Endometrial microvascular endothelial cells (primary cell): Measurements from ENCODE around the gene ODF2L. TPM values are rescaled to one million over a fixed set of nuclear protein-coding genes. Genes with fewer than 3 reads are reported as not detected.
"Not testable (repeated sequence)": the region's sequence is repeated elsewhere in the genome, so short reads cannot be mapped to it uniquely, and the experiment has no call there.

Experiments used
- in situ Hi-C: cut with HindIII; loops from 2 replicates; pipeline ENCODE4 v1.10.0; 2017; ENCODE audit warnings: low sequenced_read_pairs, low pct_unique_long_range_greater_than_20kb; ENCODE audit errors: inconsistent ontology term
- total RNA-seq: library from RNA; depleted of rRNA; stranded (reverse); fragments of >200 nt; gene quantifications from one replicate; pipeline ENCODE4 v1.2.3, GENCODE V29; 2015; ENCODE audit errors: inconsistent ontology term

ODF2L gene
- total RNA-seq, 1 donor from 2014 or later = 27.9 TPM

DNA sequence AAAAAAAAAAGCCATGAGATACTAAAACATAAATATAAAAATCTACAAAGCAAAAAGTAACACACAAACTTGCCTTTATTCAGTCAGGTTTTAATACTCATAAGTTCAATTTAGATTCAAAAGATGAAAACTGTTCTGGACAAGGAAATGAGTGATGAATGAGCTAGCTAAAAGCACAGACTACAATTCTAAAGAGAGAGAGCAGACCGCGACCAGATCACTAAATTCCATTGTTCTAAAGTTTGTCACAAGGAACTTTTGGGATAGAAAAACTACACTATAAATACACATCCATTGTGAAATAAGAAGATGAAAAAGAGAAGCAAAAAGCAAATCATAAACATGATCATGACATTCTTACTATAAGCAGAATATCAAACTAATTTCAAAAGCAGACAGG, 1.7 kb downstream of the ODF2L start:
- in situ Hi-C loops = loop anchor here (25.0 kb wide), 1 partner anchor 318 kb away; the partner anchor contains the start of gene SH3GLB1

DNA sequence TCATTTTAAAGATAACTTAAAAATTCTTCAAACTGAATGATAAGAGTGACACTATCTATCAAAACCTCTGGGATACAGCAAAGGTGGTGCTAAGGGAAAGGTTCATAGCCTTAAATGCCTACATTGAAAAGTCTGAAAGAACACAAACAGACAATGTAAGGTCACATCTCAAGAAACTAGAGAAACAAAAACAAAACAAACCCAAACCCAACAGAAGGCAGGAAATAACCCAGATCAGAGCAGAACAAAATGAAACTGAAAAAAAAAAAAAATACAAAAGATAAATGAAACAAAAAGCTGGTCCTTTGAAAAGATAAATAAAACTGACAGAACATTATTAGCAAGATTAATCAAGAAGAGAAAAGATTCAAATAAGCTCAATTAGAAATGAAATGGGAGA, 6.8 kb downstream of the ODF2L start:
- in situ Hi-C loops = loop anchor here (25.0 kb wide), 1 partner anchor 323 kb away; the partner anchor contains the start of gene SH3GLB1

DNA sequence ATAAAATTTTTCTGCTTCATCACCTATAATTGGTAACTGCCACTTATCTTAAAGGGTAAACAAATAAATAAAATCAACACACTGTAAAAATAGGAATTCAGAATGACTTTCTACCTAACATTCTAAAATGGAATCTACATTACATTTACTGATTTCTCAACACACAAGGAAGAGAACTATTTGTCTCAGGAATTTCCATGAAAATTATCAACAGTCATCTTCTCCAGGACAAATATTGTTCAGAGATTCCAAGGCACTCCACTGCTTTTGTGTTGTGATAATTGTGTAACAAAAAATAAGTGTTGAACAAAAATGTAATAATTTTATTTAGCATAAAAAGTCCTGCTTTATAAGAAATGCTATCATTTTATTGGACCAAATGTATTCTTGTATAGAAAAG, 7.3 kb downstream of the ODF2L start:
- in situ Hi-C loops = loop anchor here (25.0 kb wide), 1 partner anchor 324 kb away; the partner anchor contains the start of gene SH3GLB1

DNA sequence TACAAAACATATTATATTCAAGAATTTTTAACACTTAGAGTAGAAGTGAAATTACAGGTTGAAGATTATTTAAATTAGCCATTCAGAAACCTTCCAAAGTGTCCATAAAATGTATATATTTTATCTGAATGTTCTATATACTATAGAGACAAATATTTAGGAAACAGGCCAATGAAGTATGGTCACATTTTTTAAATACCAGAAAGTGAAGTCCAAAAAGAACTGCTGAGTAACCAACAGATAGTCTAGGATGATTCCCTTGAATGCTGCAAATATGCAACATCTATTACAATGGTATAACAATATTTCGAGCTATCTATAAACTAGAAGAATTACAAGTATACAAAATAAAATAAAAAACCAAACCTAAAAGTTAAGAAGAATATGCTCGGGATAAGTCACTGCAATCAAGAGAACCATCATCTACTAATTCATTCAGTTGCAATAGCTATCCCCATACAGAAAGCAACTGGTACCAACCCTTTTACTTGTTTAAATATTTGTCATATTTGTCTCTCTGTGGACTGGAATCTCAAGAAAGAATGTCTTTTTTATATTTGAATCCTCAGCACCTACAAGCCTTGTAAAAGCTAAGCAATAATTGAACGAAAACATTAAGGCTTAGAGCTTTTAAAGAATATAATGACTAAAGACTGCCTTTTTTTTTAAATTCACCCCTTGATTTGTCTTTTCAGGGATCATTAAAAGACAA, 8.1 kb downstream of the ODF2L start:
- in situ Hi-C loops = loop anchor here (25.0 kb wide), 1 partner anchor 324 kb away; the partner anchor contains the start of gene SH3GLB1

DNA sequence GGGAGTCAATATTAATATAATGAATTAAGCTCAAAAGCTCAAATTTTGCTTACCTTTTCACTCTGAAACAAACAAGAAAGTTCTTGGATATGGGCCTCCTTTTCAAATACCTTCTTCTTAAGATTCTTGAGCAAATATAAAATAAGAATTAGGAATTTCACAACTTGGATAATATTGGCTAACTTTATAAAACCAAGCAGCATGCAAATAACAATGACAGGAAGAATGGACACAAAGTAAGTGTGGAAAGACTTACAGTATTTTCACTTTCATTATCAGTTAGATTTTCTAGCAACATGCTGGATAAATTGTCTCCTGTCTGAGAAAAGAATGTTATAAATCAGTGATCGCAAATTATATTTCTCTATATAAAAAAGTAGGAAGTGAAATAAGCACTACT, 13.2 kb downstream of the ODF2L start:
- in situ Hi-C loops = loop anchor here (25.0 kb wide), 1 partner anchor 329 kb away; the partner anchor contains the start of gene SH3GLB1

DNA sequence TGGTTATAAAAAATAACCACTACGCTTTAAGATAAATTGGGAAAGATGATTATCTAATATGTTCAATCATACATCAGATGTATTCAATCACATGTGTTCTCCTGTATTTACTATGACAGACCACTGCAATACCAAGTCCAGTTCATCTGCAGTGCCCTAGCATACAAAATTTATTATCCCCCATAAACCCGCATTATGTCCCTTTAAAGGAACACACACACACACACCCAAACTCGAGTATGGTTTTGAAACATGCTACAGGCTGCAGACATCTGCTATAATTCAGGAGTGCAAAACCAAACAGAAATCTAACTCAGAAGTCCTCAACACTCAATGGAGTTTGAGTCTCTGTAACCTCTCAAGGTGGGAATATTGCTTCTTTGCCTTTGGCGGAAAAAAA, 14.9 kb downstream of the ODF2L start:
- in situ Hi-C loops = loop anchor here (25.0 kb wide), 1 partner anchor 331 kb away; the partner anchor contains the start of gene SH3GLB1

DNA sequence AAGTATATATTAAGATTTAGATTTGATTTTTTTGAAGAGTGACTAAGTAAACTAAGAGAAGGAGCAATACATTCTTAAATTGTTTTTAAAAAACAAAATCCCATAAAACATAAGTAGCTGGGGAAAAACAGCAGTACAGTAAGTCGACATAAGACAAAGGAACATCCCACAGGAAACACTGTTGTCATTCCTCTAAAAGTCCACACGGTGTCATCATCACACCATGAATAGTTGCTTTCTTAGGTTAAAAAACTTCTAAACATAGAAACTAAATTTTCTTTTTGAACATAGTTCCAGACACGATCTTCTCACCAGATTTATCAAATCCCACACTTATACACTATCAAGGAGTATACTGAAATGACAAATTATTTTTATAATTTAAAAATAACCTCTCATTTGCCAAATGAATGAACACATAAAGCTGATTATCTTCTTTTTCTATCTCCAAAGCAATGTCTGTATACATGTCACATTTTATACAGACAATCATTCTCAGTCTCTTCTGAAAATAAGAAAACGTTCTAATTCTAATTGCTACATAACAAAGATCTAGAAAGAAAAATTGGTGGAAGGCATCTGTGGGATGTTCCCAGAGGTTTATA, 15.8 kb downstream of the ODF2L start:
- in situ Hi-C loops = loop anchor here (25.0 kb wide), 1 partner anchor 332 kb away; the partner anchor contains the start of gene SH3GLB1

DNA sequence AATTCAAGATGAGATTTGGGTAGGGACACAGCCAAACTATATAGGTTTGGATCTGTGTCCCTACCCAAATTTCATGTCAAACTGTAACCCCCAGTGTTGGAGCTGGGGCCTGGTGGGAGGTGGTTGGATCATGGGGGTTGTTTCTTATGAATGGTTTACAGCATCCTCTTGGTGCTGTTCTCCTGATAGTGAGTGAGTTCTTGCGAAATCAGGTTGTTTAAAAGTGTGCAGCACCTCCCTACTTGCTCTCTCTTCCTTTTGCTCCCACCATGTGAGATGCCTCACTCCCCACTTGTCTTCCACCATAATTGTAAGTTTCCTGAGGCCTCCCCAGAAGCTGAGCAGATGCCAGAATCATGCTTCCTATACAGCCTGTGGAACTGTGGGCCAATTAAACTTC, 17.3 kb downstream of the ODF2L start:
- in situ Hi-C loops = loop anchor here (25.0 kb wide), 1 partner anchor 333 kb away; the partner anchor contains the start of gene SH3GLB1

DNA sequence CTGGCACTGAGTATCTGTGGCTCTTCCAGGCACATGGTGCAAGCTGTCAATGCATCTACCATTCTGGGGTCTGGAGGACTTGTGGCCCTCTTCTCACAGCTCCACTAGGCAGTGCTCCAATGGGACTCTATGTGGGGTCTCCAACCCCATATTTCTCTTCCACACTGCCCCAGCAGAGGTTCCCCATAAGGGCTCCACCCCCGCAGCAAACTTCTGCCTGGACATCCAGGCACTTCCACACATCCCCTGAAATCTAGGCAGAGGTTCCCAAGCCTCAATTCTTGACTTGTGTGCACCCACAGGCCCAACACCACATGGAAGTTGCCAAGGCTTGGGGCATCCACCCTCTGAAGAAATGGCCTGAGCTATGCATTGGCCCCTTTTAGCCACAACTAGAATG, 18.8 kb downstream of the ODF2L start:
- in situ Hi-C loops = loop anchor here (25.0 kb wide), 1 partner anchor 335 kb away; the partner anchor contains the start of gene SH3GLB1

DNA sequence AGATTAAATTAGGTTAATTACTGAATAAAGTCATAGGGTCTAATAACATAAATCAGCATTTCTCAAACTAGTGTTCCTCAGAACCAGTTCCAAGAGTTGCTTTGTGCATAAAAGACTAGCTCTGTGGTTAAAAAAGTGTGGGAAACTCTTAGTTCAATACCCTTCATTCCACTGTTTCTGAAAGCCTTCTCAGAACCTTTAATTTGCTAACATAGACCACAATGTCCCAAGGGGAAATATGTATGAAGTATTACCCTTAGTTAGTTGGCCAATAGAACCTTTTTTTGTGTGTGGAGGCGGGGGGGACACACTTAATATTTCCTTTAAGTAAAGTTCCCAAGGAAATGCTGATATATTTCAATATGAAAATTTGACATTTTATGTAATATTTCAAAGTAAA, 20.4 kb downstream of the ODF2L start:
- in situ Hi-C loops = loop anchor here (25.0 kb wide), 1 partner anchor 337 kb away; the partner anchor contains the start of gene SH3GLB1

DNA sequence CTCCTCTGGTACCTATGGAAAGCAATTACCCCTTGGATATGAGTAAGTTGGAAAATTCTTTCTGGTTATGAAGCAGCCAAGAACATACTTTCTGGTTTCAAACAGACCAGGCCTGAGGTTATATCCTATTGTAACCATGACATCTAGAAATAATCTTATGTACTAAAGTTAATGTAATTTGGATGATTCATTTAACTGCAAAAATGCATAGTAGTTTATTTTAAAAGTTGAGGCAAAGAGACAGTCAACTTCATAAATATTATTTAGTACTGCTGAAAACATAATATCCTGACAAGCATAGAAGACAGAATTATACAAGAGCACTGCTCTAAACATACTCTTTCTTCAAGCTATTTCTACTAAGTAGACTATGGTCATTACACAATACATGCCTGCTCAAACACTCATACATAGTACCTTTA, 25.5 kb downstream of the ODF2L start:
- in situ Hi-C loops = no loop called here

DNA sequence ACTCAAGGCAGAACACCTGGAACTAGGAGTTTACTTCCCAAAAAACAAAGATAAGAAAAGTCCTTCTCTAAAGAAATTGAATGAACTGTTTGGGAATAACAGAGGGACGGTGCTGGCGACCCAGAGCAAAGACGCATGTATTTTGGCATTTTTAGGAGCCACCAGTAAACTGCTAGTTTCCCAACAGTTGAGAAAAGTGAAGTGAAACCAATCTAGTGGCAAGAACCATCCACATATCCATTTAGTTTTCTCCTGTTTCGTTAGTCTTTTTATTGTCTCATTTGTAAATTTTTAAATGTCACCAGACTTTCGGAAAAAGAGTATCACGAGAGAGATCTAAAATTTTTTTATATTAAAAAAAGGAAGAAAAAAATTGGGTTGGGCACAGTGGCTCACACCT, 30.2 kb downstream of the ODF2L start:
- in situ Hi-C loops = no loop called here

DNA sequence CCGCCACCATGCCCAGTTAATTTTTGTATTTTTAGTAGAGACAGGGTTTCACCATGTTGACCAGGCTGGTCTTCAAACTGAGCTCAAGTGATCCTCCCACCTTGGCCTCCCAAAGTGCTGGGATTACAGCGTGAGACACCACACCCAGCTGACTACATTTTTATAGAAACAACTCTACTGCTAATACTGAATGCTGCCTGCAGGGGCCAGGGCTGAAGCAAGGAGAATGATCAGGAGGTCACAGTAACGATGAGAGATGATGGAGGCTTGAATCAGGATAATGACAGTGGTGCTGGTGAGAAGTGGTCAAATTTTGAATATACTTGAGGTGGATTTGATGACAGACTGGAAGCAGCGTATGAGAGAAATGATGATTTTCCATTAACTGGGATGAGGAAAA, 33.3 kb downstream of the ODF2L start:
- in situ Hi-C loops = no loop called here

DNA sequence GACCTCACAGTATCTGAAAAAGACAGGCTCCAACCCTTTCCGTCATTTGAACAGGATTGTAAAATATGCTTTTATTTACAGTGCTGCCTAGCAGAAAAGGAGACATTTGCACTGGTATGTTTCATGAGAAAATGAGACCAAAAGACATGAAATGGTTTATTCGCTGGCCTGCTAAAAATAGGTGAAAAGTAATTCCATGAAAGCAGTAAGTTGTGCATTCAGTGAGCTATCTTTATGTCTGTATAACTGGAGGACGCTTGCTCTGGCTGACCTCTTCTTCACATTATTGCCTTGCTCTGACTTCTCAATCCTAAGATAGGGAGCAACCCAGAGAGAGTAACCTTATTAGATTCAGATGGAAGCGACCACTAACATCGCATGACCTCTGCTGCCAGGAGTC, 38.3 kb downstream of the ODF2L start:
- in situ Hi-C loops = no loop called here

DNA sequence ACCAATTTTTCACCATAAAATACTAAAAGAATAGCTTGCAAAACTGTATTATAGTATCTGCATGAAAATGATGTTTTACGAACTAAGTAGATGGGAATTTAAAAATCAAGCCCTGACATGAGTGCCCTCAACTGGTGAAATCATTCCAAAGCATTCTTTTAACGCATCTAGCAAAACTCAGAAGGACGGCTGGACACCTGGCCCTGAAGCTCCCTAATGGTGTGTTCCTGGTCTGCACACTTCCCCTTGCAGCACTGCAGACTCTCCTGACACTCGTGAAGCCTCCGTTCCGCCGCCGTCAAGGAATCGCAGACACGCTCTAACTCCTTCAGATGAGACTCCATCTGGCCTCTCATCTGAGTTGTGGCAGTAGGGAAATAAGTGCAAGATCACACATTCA, 39.9 kb downstream of the ODF2L start:
- in situ Hi-C loops = no loop called here

DNA sequence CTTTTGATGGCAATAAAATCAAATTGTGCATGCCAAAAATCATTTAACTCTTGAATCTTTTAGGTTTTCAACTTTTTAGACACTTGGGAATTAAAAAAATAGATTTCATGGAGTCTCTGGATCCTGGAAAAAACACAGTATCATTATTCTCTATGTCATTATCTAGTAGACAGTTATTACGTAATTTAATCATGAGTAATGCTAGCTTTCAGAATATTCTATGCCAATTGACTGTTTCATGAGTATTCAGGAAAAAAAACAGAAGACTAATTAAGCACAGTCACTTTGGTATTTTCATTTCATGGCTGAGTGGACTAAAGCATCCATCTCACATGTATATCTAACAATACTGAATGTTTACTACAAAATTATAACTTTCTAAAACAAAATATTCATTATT, 44.0 kb downstream of the ODF2L start:
- in situ Hi-C loops = no loop called here

DNA sequence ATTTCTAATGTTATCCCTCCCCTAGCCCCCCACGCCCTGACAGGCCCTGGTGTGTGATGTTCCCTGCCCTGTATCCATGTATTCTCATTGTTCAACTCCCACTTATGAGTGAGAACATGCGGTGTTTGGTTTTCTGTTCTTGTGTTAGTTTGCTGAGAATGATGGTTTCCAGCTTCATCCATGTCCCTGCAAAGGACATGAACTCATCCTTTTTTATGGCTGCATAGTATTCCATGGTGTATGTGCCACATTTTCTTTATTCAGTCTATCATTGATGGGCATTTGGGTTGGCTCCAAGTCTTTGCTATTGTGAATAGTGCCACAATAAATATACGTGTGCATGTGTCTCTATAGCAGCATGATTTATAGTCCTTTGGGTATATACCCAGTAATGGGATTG, 45.9 kb downstream of the ODF2L start:
- in situ Hi-C loops = not testable (repeated sequence)

DNA sequence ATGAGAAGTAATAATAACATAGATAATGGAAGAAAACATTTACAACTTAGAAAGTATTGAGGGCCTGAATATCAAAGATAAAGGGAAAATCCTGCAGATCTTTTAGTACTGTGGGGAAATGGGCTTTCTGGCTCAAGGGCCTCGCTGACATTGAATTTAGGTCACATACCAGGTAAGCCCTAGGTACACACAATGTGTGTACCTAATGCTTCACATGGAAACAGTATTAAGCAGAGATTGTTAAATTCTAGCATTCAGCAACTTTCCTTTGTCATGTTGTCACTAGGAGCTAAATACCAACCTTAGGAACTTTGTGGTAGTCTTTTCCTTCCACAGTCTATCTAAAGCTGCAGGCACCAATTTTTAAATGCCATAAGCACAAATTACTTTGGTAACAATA, 49.7 kb downstream of the ODF2L start:
- in situ Hi-C loops = no loop called here

DNA sequence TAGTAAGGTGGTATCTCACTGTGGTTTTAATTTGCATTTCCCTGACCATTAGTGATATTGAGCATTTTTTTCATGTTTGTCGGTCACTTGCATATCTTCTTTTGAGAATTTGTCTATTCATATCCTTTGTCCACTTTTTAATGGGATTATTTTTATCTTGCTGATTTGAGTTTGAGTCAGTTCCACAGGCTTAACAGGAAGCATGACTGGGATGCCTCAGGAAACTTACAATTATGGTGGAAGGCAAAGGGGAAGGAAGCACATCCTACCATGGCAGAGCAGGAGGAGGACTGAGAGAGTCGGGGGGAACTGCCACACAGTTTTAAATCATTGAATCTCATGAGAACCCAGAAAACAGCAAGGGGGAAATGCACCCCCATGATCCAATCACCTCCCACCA, 51.1 kb downstream of the ODF2L start:
- in situ Hi-C loops = no loop called here

DNA sequence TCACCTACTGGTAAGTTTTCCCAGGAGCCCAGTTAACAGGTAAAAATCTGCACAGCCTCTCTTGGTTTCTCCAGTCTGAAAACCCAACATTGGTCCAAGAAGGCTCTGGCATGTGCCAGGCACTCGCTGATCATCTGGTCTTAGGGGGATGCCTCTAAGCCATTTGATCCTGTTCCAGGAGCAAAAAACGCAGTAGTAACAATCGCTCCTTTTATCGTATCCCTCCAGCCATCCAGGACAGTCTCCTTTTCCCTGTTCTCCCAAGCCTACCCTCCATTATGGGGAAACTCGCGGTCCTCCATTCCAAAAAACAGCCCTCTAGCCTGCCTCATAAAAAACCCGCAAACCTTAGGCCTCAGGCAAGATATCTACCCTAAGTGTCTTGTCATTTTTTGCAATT, 56.2 kb downstream of the ODF2L start:
- in situ Hi-C loops = no loop called here
